DND-41 (cell line): ENCODE measurements around the gene LRRC28.

ENCODE experiments used
- CTCF ChIP-seq: IDR thresholded peaks from 2 replicates; pipeline ENCODE4 v1.5.1; 2012; ENCODE audit warnings: borderline replicate concordance, low read length, moderate library complexity, mild to moderate bottlenecking; ENCODE audit not compliant: poor library complexity, severe bottlenecking; ENCODE audit errors: extremely low read depth
- EZH2 ChIP-seq: IDR thresholded peaks from 3 replicates; pipeline ENCODE4 v1.6.1; 2012; ENCODE audit warnings: borderline replicate concordance, low read depth, mild to moderate bottlenecking, moderate library complexity, low read length, inconsistent platforms; ENCODE audit not compliant: severe bottlenecking

- TF ChIP-seq EZH2, result no peak
- no peak for TF ChIP-seq CTCF
Measured at GRCh38 chr15:99335508-99335907, 84.2 kb downstream of the LRRC28 start.
